HG02852 (cell line): ENCODE results near the gene WDR48.
"Not testable (repeated sequence)": the region's sequence is repeated elsewhere in the genome, so short reads cannot be mapped to it uniquely, and the experiment has no call there.

Experiments
- ATAC-seq: cut with Tn5 transposase; IDR thresholded peaks from one replicate; pipeline ENCODE4 v1.9.1; 2021; ENCODE audit warnings: mild to moderate bottlenecking, moderate library complexity; ENCODE audit not compliant: unreplicated experiment

WDR48 gene

GRCh38 chr3:39051649-39052561, at the start of gene WDR48, which contains the start of gene SCN11A:
WDR48 (plus strand) TSS chr3:39052016; CDS start chr3:39052026, 10 bp downstream.
SCN11A (minus strand) TSS chr3:39051944; CDS start chr3:38950362, 101,582 bp downstream.
- peak; percentile 97 for ATAC-seq

DNA sequence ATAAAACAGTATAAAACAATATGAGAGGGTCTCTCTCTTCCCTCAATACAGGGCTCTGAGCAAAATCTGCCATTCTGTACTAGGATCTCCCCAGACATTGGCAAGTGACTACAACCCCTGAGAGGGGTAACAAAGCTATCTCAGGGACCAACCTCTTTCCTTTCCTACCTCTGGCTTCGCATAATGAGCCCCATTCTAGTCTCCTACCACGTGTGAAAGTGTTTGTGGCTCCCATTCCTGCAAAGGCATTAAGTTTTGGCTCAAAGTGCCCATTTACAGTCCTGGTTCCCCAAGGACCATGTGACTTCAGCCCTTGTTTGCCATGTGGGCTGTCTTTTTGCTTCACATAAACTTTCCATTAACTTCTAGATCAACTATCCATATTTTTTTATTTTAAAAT, 46.5 kb upstream of the WDR48 start:
- no peak for ATAC-seq

- ATAC-seq, result no peak
Observed at GRCh38 chr3:39011191-39011736, 40.6 kb upstream of the WDR48 start.

- ATAC-seq, result no peak
Observed at GRCh38 chr3:39013289-39013688, 38.5 kb upstream of the WDR48 start.

GRCh38 chr3:39013921-39014509, 37.8 kb upstream of the WDR48 start:
- no peak for ATAC-seq

- ATAC-seq, result no peak
Observed at GRCh38 chr3:39015418-39015817, 36.4 kb upstream of the WDR48 start.

GRCh38 chr3:39019299-39019698, 32.5 kb upstream of the WDR48 start:
- ATAC-seq, result no peak

DNA sequence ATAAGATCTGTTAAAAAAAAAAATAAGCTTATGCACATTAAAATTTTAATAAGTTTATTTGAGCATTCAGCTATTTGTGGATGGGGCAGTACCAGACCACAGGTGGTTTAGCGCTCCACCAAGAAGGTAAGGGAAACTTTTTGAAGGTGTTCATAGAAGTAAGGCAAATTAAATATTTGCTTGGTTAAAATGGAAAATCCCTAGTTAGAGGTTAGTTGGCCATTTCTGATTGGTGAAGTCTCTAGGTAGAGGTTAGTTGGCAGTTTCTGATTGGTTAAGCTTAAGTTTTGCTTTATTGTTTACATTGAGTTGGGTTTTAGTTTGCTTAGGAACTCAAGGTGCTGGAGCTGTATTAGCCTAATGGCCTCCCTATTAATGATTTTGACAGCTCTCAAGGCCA, 30.8 kb upstream of the WDR48 start:
- ATAC-seq, result peak; percentile 55

- no peak for ATAC-seq
Observed at GRCh38 chr3:39021465-39022285, 30.1 kb upstream of the WDR48 start.

GRCh38 chr3:39022286-39022630, 29.6 kb upstream of the WDR48 start:
- ATAC-seq, result no peak

DNA sequence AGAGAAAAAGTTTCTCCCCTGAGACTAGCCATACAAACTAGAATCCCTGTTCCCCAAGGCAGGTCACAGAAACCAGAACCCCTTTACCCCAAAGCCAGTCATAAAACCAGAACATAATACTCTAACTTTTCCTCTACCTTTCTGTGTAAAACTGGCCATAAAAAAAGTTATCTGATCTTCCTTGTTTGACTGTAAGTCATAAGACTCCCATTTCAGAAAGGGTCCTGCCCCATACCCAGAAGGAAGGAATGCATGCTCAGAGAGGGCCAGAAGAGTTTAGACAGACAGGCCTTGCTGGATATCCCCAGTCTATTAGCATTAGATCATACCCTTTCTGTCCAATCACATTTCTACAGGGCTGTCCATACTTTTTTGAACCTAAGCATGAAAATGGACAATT, 27.3 kb upstream of the WDR48 start:
- no peak for ATAC-seq

GRCh38 chr3:39025222-39025970, 26.4 kb upstream of the WDR48 start:
- no peak for ATAC-seq

DNA sequence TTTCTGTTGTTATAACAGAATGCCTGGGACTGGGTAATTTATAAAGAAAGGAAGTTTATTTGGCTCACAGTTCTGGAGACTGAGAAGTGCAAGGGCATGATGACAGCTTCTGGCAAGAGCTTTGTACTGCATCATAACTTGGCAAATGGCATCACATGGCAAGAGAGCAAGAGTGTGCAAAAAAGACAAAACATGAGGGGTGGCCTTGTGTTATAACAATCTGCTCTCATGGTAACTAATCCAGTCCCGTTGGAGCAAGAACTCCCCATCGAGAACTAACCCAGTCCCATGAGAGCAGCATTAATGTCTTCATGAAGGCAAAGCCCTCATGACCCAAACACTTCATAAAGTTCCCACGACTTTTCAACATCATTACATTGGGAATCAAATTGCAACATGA, 23.3 kb upstream of the WDR48 start:
- ATAC-seq, result no peak

GRCh38 chr3:39029556-39029955, 22.3 kb upstream of the WDR48 start:
- no peak for ATAC-seq

- no peak for ATAC-seq
Observed at GRCh38 chr3:39038165-39038564, 13.7 kb upstream of the WDR48 start.

- no peak for ATAC-seq
Observed at GRCh38 chr3:39050029-39050428, 1.8 kb upstream of the WDR48 start.

- ATAC-seq, result no peak
Observed at GRCh38 chr3:39052583-39052982, 767 bp downstream of the WDR48 start.

GRCh38 chr3:39053696-39054095, 1.9 kb downstream of the WDR48 start:
- no peak for ATAC-seq

DNA sequence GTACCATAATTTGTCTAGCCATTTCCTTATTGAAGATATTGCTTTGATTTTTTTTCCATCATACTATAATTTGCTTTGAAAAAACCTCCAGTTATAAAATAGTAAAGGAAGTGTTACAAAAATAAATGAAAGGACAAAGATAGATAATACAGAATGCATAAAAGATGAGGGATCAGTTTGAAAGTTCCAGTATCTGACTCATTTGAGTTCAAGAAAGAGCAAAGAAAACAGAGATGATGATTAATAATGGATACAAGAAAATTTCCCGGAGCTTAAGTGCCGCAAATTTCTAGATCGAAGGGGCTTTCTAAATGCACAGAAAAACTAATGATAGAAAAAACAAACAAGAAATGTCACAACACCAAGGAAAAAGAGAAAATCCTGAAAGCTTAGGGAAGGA, 4.3 kb downstream of the WDR48 start:
- ATAC-seq, result no peak

- not testable (repeated sequence) for ATAC-seq
Observed at GRCh38 chr3:39061228-39061627, 9.4 kb downstream of the WDR48 start.
